GM12875 (cell line): ENCODE data around the gene PDCD6IP.

Experiments used
- H3K4me3 ChIP-seq: one replicate; pipeline ENCODE4 v1.5.1; 2011; ENCODE audit warnings: low read depth, low read length, control low read depth
- TF ChIP-seq, protein P1 (sequence below): IDR thresholded peaks from 2 replicates; pipeline ENCODE4 v1.5.1; 2011; ENCODE audit warnings: low read depth, mild to moderate bottlenecking, control low read depth, inconsistent platforms, low read length, moderate library complexity, borderline replicate concordance; ENCODE audit not compliant: insufficient read depth

Gene PDCD6IP

DNA sequence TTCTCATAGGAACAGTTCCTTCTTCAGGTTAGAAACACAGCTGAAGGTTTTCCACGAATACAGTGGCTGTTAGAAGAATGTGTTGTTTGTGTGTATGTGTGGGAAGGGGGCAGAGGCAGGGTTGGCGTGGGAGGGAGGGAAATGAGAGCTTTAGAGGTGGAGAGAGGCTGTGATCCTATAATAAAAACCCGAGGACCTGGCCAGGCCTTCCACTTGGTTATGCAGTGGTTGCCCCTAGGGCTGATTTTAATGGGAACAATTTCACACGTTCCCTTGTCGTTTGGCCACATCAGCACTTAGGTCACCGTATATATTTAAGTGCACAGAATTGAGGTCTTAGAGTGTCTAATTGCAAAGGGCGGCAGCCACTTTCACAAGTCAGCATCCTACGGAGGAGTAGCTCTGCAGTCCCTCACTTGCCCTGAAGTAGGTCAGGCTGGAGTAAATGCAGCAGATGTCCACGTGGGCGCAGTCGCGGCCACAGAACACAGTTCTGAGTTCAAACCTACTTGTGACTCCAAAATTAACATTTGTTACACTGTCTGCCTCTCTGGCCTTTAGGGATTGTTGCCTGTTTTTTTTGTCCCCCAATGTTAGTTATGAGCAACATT is 85.6 kb downstream of the PDCD6IP start:
- H3K4me3 ChIP-seq = no peak overlapping the region

DNA sequence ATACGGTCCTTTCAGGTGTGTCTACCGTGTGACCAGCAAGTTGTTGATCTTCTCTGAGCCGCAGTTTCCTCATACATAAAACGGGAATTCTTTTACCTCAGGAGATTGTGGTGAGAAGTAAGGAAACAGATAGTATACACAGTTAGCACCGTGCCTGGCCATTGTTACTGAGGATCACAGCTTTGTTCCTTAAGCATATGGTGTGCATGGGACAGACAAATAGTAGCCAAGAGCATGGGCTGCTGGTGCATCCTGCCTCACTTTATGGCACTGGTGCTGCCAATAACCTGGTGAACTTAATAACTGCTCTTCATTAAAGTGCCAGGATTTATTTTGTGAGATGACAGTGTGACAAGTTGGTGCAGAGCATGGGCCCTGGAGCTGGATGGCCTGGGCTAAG is 86.3 kb downstream of the PDCD6IP start:
- no peak overlapping the region for H3K4me3 ChIP-seq
- TF ChIP-seq, protein P1, sequence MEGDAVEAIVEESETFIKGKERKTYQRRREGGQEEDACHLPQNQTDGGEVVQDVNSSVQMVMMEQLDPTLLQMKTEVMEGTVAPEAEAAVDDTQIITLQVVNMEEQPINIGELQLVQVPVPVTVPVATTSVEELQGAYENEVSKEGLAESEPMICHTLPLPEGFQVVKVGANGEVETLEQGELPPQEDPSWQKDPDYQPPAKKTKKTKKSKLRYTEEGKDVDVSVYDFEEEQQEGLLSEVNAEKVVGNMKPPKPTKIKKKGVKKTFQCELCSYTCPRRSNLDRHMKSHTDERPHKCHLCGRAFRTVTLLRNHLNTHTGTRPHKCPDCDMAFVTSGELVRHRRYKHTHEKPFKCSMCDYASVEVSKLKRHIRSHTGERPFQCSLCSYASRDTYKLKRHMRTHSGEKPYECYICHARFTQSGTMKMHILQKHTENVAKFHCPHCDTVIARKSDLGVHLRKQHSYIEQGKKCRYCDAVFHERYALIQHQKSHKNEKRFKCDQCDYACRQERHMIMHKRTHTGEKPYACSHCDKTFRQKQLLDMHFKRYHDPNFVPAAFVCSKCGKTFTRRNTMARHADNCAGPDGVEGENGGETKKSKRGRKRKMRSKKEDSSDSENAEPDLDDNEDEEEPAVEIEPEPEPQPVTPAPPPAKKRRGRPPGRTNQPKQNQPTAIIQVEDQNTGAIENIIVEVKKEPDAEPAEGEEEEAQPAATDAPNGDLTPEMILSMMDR = no peak

More for the DNA sequence above, 85.6 kb downstream of the PDCD6IP start:
- TF ChIP-seq, protein P1 = peak; percentile 42

DNA sequence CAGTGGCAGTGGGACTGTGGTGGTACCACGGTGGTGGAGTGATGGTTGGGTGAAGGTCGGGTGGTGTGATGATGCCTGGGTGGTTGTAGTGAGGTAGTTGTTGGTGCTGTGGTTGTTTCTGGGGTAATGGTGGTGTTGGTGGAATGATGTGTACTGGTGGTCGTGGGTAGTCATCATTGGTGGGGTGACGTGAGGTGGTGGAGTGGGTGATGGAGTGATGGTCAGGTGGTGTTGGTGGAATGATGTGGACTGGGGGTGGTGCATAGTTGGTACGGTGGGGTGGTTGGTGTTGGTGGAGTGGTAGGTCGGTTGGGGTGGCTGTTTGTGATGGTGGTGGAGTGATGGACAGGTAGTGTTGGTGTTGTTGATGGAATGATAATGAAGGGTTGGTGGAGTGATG is 87.1 kb downstream of the PDCD6IP start:
- TF ChIP-seq, protein P1 = no peak
- H3K4me3 ChIP-seq = no peak overlapping the region

DNA sequence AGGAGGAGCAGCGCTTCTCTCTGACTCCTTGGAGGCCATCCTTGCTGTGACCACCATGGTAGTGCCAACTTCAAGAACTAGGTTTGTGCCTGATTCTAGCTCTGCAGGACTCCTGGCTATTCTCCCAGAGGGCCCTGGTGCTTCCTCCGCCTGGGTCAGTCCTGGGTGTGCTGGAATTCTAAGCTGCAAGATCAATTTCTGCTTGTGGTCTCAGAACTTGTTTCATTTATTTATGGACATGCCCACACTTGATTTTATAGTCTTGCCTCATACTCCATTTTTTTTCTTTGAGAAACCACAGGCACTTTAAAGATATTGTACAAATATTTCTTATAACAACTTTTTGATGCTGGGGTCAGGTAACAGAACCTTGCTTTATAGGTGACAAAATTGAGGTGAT is 87.6 kb downstream of the PDCD6IP start:
- TF ChIP-seq, protein P1 = no peak
- no peak overlapping the region for H3K4me3 ChIP-seq

DNA sequence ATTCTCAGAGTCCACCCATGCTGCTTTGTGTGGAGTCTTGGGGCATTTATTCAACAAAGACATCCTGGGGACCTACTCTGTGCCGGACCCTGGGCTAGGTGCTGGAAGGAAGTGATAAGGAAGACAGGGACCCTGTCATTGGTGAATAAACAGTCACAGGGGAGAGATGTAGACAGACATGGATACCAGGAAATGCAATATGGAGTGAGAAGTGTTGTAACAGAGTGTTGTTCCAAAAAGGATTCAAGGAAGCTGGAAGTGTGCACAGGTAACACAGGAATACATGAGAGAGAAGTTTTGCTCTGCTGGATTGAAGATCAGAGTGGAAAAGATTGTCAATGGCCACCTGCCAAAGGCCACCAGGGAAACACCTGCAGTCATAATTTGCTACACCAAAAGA is 89.0 kb downstream of the PDCD6IP start:
- H3K4me3 ChIP-seq = no peak overlapping the region
- TF ChIP-seq, protein P1 = no peak

DNA sequence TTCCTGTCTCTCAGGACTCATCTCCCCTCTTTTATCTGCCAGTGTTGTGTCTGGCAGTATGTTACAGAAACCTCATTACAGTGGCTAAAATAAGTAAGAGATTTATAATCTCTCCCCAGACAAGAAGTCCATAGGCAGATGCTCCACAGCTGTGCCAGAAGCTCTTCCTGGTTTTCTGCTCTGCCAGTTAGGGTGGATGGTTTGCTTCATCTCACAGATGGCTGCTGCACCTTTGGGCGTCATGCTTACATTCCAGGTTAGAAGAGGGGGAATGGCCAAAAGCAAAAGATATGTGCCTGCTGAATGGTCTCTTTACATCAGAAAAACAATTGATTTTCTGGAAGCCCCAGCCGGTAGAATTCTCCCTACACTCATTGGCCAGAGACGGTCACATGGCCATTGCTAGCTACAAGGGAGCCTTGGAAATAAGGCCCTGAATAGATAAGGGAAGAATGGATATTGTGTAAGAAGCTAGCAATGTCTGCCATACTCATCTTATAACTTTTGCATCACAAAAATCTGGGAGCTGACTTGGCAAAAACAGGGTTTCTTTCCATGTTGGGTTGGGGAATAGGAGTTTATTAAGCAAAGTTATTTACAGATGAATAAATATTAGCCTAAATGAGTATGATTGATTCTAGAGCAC is 91.1 kb downstream of the PDCD6IP start:
- TF ChIP-seq, protein P1 = no peak
- H3K4me3 ChIP-seq = no peak overlapping the region

DNA sequence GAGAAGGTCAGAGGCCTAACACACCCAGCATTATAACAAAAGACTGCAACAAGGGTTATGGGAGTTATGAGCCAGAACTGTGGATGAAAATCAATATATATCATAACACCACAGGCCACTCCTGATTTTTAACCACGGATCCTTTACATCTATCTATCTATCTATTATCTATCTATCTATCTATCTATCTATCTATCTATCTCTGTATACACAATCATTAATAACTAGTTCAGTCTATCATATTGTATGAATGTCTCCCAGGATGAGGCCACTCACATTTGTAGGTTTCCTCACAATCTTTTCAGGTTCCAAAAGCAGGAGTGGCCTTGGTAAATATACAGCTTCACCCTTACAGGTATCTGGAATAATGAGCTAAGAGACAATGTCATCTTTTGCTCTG is 94.2 kb downstream of the PDCD6IP start:
- TF ChIP-seq, protein P1 = no peak
- H3K4me3 ChIP-seq = no peak overlapping the region
